Erythroblast (primary cell): ENCODE data around the gene SPACDR.
A peak's percentile ranks its signal among the peaks of the same experiment; 100 is the strongest.
"Not testable (repeated sequence)": the region's sequence is repeated elsewhere in the genome, so short reads cannot be mapped to it uniquely, and the experiment has no call there.

Source experiments
- DNase-seq, 2 experiments: peaks; one replicate each; lab custom pipeline; 2025; lab: John Stamatoyannopoulos, UW
- GATA1 ChIP-seq: IDR thresholded peaks from 2 replicates; pipeline ENCODE4 v1.6.1; 2011; ENCODE audit warnings: low read depth, mild to moderate bottlenecking, control low read depth, low read length, moderate library complexity
- POLR2A ChIP-seq: IDR thresholded peaks from 2 replicates; pipeline ENCODE4 v1.6.1; 2011; ENCODE audit warnings: mild to moderate bottlenecking, low read length

The SPACDR gene

DNA sequence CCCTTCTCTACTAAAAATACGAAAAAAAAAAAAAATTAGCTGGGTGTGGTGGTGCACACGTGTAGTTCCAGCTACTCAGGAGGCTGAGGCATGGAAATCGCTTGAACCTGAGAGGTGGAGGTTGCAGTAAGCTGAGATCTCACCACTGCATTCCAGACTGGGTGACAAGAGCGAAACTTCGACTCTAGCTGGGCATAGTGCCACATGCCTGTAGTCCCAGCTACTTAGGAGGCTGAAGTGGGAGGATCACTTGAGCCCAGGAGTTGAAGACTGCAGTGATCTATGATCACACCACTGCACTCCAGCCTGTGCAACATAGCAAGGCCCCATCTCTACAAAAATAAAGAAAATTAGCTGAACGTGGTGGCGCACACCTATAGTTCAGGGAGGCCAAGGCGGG is 1.2 kb upstream of the SPACDR start:
- TF ChIP-seq POLR2A, result no peak
- TF ChIP-seq GATA1, result no peak
- no peak for DNase-seq

DNA sequence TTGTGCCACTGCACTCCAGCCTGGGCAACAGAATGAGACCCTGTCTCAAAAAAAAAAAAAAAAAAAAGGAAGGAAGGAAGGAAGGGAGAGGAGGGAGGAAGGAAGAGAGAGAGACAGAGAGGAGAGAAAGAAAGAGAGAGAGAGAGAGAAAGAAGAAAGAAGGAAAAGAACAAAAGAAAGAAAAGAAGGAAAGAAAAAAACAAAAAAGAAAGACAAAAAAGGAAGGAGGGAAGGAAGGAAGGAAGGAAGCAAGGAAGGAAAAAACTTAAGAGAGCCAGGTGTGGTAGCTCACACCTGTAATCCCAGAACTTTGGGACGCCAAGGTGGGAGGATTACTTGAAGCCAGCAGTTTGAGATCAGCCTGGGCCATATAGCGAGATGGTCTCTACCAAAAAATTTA is 731 bp upstream of the SPACDR start:
- DNase-seq, result no peak
- no peak for TF ChIP-seq POLR2A
- TF ChIP-seq GATA1, result no peak

DNA sequence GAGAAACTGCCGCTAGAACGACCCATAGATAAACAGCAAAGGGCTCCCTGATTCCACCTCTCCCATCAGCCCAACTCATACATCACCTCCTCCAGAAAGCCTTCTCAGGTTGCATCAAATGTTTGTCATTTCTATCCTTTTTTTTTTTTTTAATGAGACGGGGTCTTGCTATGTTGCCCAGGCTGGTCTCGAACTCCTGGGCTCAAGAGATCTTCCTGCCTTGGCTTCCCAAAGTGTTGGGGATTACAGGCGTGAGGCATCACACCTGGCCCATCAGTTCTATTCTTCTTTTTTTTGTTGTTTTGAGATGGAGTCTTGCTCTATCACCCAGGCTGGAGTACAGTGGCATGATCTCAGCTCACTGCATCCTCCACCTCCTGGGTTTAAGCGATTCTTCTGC is 7.0 kb downstream of the SPACDR start:
- DNase-seq, result no peak
- no peak for TF ChIP-seq POLR2A
- TF ChIP-seq GATA1, result no peak

DNA sequence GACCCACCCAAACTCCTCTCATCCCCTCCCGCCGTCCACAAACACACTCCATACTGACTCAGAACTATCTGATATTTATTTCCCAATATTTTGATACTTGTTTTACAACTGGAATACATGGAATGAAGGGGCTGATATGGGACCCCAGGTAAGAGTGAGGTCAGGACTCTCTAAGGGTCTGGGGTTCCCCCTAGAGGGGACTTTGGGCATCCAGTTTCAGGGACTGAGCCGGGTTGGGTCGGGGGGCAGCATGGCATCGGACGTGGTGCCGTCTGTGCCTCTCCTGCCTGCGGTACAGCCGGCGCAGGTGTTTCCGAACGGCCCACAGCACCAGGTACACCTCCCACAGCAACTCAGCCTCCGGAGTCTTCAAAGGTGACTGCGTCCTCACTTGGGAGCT is 7.5 kb downstream of the SPACDR start:
- TF ChIP-seq POLR2A (no peak), GATA1 (no peak)
- no peak for DNase-seq

DNA sequence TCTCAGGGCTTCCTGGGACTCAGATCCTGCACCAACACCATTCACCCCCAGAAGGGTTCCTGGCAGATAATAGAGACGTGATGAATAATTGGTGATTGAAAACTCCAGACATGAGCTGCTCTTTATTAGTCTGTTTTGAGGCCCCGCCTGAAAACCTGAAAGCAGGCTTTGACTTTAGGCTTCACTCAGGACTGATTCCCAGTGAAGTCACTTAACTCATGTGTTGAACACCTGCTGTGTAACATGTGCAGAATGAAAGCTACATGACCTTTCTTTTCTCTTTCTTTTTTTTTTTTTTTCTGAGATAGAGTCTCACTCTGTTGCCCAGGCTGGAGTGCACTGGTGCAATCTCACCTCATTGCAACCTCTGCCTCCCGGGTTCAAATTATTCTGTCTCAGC is 8.9 kb downstream of the SPACDR start:
- TF ChIP-seq POLR2A (no peak), GATA1 (no peak)
- no peak for DNase-seq

DNA sequence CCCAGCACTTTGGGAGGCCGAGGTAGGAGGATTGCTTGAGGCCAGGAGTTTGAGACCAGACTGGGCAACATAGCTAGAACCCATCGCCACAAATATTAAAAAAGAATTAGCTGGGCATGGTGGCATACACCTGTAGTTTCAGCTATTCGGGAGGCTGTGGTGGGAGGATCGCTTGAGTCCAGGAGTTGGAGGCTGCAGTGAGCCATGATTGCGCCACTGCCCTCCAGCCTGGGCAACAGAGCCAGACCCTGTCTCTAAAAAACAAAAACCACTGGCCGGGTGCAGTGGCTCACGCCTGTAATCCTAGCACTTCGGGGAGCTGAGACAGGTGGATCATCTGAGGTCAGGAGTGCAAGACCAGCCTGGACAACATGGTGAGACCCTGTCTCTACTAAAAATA is 10.2 kb downstream of the SPACDR start:
- not testable (repeated sequence) for DNase-seq

DNA sequence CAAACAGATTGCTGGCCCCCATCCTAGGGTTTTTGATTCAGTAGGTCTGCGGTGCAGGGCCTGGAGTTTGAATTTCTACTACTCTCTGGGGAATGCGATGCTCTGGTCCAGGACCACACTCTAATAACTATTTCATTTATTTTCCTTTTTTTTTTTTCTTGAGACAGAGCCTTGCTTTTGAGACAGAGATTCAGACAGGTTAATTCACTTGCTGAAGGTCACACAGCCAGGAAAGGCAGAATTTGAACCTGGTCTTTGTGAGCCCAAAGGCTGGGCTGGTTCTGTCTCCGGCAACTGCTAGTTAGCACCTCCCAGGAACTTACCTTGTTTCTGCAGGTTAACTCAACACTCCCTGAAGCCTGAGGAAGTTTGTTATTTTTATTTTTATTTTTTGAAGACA is 11.5 kb downstream of the SPACDR start:
- no peak for DNase-seq
- no peak for TF ChIP-seq POLR2A
- no peak for TF ChIP-seq GATA1

DNA sequence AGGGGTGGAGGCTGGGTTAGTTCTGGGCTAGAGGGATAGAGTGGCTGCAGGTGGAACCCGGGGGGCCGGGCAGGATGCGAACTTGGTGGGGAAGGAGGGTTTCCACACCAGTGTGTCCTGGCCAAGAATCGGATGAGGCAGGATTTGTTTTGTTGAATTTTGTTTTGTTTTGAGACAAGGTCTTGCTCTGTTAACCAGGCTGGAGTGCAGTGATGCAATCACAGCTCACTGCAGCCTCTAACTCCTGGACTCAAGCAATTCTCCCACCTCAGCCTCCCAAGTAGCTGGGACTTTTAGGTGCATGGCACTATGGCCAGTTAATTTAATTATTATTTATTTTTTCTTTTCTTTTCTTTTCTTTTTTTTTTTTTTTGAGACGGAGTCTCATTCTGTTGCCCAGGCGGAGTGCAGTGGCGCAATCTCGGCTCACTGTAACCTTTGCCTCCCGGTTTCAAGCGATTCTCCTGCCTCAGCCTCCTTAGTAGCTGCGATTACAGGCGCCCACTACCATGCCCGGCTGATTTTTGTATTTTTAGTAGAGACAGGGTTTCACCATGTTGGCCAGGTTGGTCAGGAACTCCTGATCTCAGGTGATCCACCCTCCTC is 14.8 kb downstream of the SPACDR start:
- TF ChIP-seq POLR2A (no peak), GATA1 (no peak)
- DNase-seq, result no peak

DNA sequence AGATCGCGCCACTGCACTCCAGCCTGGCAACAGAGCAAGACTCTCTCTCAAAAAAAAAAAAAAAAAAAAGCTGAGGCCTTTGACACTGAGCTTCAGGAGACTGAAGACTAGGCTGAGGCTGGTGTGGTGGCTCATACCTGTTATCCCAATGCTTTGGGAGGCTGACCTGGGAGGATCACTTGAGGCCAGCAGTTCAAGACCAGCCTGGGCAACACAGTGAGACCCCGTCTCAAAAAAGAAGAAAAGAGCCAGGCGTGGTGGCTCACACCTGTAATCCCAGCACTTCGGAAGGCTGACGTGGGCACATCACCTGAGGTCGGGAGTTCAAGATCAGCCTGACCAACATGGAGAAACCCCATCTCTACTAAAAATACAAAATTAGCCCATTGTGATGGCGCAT is 16.7 kb downstream of the SPACDR start:
- not testable (repeated sequence) for DNase-seq

DNA sequence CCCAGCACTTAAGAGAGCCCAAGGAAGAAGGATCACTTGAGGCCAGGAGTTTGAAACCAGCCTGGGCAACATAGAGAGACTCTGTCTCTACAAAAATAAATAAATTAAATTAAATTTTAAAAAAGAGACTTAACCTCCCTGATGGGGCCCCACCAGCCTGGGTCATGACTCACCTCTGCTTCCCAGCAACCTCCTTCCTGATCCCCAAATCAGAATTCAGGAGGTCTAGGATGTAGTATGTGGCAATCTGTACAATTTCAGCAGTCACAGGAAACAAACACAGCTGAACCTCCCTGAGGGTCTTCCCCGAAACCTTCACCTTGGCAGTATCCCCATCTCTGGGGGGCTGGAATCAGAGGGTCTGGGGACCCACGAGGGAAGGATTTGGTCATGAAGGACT is 18.0 kb downstream of the SPACDR start:
- no peak for TF ChIP-seq GATA1
- DNase-seq, result no peak

DNA sequence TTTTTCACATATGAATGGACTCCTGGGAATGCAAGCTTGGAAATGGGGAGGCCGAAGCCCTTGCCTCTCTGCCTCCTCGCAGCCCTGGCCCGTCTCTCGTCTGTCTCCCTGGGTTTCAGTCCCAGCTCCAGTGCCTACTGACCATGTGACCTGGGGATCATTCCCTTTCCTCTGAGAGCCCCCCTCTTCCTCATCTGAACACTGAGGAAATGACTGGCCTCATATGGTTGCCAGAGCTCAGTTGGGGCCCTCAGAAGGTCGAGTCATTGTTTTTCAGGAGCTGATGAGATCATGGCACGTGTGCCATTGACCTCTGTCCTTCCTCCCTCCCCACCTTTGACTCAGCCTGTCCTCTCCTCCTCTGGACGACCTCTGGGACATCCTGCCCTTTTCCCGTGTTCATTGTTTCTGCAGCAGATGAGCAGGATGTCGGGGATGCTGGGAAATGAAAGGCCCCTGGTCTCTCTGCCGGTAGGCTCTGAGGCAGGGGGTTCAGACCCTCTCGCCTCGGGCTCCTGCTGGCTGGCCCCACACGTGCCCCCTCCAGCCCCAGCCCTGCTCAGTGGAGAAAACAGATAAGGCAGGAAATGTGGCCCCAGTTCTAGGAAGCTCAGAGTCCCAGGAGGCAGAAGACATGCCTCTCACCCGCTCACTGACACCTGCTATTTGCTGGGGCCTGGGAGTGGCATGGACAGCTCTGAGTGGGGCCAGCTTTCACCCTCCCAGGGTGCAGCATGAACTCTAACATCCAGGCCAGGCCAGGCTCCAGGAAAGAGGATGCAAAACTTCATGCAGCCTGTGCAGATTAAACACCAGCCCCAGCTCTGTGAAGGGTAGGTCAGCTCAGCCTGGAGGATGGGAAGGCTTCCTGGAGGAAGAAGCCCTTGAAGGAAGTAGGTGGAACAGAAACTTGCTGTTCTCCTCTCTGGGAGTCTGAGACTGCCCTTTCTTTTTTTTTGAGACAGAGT is 19.5 kb downstream of the SPACDR start:
- DNase-seq, result peak; percentile 72 to 79
- TF ChIP-seq POLR2A (no peak), GATA1 (no peak)

DNA sequence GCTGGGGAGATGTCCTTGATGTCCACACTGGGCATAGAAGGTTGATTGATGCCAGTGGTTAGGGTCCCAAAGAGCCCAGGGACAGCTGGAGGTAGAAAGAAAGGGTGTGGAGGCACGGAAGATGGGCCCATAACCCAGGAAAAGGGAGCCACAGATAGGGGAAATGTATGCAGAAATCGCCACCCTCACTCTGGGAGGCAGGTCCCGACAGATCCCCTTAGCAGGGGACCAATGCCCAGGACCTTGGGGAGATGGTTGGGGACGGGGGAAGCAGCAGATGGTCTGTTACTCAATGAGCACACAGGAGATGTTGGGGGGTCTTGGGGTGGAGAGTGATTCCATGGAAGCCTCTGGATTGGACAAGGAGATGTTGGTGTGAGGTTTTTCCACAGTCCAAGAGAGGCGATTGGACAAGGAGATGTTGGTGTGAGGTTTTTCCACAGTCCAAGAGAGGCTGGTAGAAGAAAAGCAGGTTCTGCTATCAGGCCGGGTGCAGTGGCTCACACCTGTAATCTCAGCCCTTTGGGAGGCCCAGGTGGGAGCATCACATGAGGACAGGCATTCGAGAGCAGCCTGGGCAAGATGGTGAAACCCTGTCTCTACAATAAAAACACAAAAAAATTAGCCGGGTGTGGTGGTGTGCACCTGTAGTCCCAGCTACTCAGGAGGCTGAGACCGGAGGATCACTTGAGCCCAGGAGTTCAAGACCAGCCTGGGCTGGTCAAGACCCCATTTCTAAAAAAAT is 20.8 kb downstream of the SPACDR start:
- TF ChIP-seq POLR2A (no peak), GATA1 (no peak)
- DNase-seq, result no peak

DNA sequence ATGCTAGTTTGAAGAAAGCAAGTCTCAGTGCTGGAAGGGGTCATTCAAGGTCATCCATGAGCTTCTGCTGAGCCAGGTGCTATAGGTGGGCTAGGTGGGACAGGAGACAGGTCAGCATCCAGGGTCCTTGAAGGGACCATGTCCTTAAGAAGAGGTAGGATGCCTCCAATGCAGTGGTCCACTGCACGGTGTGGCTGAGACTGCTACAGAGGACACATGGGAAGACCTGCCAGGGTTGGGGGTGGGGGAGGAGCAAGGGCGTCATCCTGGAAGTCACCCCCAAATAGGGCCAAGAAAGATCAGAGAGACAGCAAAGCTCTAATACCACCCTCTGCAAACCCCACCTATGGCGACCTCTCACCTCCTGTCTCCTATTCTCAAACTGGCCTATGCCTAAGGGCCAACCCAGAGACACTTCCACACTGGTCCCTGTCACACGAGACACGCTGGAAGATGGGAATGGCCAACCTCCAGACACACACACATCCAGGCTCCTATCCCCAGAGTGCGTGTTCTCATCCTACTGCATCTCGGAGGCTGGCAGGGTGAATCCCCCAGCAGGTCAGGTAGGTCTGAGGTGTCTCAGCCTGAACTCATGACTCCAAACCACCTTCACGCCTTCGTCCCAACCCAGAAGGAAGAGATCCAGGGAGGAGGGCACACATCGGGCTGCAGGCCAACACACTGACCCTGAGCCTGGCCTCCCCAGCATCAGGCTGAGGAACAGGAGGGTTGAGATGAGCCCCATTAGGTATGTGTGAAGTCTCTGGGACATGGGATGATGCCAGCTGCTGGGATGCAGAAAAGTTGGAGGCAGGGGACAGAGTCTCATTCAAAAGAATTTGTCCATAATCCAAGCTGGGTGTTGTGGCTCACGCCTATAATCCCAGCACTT is 22.2 kb downstream of the SPACDR start:
- TF ChIP-seq POLR2A, result no peak
- DNase-seq, result no peak

DNA sequence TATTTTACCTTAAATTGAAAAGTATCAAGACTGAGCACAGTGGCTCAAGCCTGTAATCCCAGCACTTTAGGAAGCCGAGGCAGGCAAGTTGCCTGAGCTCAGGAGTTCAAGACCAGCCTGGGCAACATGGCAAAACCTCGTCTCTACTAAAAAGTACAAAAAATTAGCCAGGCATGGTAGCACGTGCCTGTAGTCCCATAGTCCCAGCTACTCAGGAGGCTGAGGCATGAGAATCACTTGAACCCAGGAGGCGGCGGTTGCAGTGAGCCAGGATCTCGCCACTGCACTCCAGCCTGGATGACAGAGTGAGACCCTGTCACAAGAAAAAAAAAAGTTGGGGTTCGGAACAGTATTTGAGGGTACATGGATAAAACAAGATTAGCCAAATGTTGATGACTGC is 24.8 kb downstream of the SPACDR start:
- DNase-seq, result not testable (repeated sequence)

DNA sequence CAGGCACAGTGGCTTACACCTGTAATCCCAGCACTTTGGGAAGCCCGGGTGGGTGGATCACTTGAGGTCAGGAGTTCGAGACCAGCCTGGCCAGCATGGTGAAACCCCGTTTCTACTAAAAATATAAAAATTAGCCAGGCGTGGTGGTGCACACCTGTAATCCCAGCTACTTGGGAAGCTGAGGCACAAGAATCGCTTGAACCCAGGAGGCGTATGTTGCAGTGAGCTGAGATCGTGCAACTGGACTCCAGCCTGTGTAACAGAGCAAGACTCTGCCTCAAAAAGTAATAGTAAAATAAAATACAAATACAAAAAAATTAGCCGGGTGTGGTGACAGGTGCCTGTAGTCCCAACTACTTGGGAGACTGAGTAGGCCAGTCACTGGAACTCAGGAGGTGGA is 25.3 kb downstream of the SPACDR start:
- DNase-seq, result not testable (repeated sequence)
